Measurements from ENCODE around the gene GHRH. TPM values are rescaled to one million over a fixed set of nuclear protein-coding genes. Genes with fewer than 3 reads are reported as not detected.

Gene GHRH
- total RNA-seq, 1 experiment from 2014 or later, result not detected

DNA sequence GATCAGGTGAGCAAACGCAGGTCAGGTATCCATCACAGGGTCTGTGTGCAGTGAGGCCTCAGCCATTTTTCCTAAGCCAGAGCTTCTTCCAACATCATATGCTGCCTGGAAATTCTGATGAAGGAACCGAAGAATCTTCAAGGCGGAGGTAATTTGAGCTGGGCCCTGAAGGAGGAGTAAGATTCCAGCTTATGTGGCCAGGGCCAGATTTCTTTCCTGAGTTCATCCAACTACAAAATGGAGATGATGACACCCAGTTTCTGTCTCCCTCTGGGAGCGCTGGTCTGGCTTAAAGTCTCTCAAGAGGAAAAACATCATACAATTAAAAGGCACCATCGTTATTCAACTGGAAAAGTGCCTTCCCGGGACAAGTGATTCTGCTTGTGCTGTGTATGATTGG is 20.9 kb upstream of the GHRH start:
- CTCF ChIA-PET, result no interaction called here
- H3K27ac ChIP-seq (ENCODE audit: low read length), result no peak overlapping the region
- no peak for ATAC-seq

DNA sequence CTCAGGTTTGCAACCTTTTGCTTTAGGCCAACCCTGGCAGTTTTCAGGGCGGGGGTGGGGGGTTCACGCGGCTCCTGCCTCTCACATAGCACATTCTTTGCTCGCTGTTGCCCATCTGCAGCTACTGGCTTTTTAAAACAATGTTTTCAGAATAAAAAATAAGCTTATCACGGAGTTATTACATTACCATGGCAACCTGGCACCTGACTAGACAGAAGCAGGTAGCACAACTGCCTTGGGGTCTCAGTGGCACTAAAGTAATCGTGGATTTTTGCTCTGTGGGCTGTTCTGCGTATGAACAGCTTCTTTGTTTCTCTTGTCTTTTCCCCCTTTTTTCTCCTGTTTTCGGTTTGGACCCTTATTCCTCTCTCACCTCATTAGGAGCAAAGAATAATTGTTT is 18.8 kb upstream of the GHRH start:
- Histone ChIP-seq H3K4me1 (ENCODE audit: control insufficient read depth, insufficient read depth, low read length) (peaks cover 4% of the 10 kb centered on the region; the same call in 1 of the 2 replicates), H3K27me3 (ENCODE audit: control insufficient read depth, insufficient read depth, low read length) (no peaks in the 10 kb centered on the region), H3K9me3 (ENCODE audit: control insufficient read depth, insufficient read depth, low read depth, low read length) (no peaks in the 10 kb centered on the region), H3K27ac (ENCODE audit: low read length) (no peak overlapping the region), H3K4me3 (ENCODE audit: low read depth in 2 of 2, low read length in 2 of 2) (no peak overlapping the region), H3K36me3 (ENCODE audit: control insufficient read depth, insufficient read depth, low read length) (no peaks in the 10 kb centered on the region)
- ATAC-seq, result no peak
- BruUV-seq (replicated peaks), result no TSS peak
- POLR2A ChIA-PET, result interaction anchor here (0.7 kb wide), 1 partner anchor 172 kb away, joined by 3 read pairs; no protein-coding TSS in a partner anchor
- CTCF ChIA-PET, result no interaction called here
- intact Hi-C loops (cut with micrococcal nuclease; ENCODE audit: unreplicated experiment), result loop anchor here (5.0 kb wide), 1 partner anchor 252 kb away; no protein-coding TSS in a partner anchor
- no peak for DNase-seq (ENCODE audit: low read depth, low spot score)
- TF ChIP-seq, protein P1, sequence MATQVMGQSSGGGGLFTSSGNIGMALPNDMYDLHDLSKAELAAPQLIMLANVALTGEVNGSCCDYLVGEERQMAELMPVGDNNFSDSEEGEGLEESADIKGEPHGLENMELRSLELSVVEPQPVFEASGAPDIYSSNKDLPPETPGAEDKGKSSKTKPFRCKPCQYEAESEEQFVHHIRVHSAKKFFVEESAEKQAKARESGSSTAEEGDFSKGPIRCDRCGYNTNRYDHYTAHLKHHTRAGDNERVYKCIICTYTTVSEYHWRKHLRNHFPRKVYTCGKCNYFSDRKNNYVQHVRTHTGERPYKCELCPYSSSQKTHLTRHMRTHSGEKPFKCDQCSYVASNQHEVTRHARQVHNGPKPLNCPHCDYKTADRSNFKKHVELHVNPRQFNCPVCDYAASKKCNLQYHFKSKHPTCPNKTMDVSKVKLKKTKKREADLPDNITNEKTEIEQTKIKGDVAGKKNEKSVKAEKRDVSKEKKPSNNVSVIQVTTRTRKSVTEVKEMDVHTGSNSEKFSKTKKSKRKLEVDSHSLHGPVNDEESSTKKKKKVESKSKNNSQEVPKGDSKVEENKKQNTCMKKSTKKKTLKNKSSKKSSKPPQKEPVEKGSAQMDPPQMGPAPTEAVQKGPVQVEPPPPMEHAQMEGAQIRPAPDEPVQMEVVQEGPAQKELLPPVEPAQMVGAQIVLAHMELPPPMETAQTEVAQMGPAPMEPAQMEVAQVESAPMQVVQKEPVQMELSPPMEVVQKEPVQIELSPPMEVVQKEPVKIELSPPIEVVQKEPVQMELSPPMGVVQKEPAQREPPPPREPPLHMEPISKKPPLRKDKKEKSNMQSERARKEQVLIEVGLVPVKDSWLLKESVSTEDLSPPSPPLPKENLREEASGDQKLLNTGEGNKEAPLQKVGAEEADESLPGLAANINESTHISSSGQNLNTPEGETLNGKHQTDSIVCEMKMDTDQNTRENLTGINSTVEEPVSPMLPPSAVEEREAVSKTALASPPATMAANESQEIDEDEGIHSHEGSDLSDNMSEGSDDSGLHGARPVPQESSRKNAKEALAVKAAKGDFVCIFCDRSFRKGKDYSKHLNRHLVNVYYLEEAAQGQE (IDR thresholded peaks at IDR 0.05; ENCODE audit: insufficient read depth in 1 of 2, low read depth in 2 of 2, low read length in 1 of 2), result no peak
- TF ChIP-seq SIN3A (IDR thresholded peaks at IDR 0.05; ENCODE audit: borderline replicate concordance, insufficient read depth, low read depth, low read length), result no peak
- in situ Hi-C loops (cut with HindIII; ENCODE audit: low pct_unique_long_range_greater_than_20kb, low sequenced_read_pairs), result no loop called here

More for the DNA sequence above, 20.9 kb upstream of the GHRH start:
- Histone ChIP-seq H3K4me1 (ENCODE audit: control insufficient read depth, insufficient read depth, low read length) (no peaks in the 10 kb centered on the region), H3K27me3 (ENCODE audit: control insufficient read depth, insufficient read depth, low read length) (no peaks in the 10 kb centered on the region), H3K36me3 (ENCODE audit: control insufficient read depth, insufficient read depth, low read length) (no peaks in the 10 kb centered on the region), H3K4me3 (ENCODE audit: low read depth in 2 of 2, low read length in 2 of 2) (no peak overlapping the region), H3K9me3 (ENCODE audit: control insufficient read depth, insufficient read depth, low read depth, low read length) (no peaks in the 10 kb centered on the region)
- no TSS peak for BruUV-seq (replicated peaks)
- intact Hi-C loops (cut with micrococcal nuclease; ENCODE audit: unreplicated experiment), result loop anchor here (5.0 kb wide), 1 partner anchor 250 kb away; no protein-coding TSS in a partner anchor
- in situ Hi-C loops (cut with HindIII; ENCODE audit: low pct_unique_long_range_greater_than_20kb, low sequenced_read_pairs), result no loop called here
- TF ChIP-seq, protein P1 (IDR thresholded peaks at IDR 0.05; ENCODE audit: insufficient read depth in 1 of 2, low read depth in 2 of 2, low read length in 1 of 2), result no peak
- TF ChIP-seq SIN3A (IDR thresholded peaks at IDR 0.05; ENCODE audit: borderline replicate concordance, insufficient read depth, low read depth, low read length) (no peak), POLR2AphosphoS5 (IDR thresholded peaks at IDR 0.05; ENCODE audit: low read depth, low read length) (no peak), TCF7L2 (IDR thresholded peaks at IDR 0.05; ENCODE audit: low read depth, low read length) (no peak)
- TF ChIP-seq, protein P2, sequence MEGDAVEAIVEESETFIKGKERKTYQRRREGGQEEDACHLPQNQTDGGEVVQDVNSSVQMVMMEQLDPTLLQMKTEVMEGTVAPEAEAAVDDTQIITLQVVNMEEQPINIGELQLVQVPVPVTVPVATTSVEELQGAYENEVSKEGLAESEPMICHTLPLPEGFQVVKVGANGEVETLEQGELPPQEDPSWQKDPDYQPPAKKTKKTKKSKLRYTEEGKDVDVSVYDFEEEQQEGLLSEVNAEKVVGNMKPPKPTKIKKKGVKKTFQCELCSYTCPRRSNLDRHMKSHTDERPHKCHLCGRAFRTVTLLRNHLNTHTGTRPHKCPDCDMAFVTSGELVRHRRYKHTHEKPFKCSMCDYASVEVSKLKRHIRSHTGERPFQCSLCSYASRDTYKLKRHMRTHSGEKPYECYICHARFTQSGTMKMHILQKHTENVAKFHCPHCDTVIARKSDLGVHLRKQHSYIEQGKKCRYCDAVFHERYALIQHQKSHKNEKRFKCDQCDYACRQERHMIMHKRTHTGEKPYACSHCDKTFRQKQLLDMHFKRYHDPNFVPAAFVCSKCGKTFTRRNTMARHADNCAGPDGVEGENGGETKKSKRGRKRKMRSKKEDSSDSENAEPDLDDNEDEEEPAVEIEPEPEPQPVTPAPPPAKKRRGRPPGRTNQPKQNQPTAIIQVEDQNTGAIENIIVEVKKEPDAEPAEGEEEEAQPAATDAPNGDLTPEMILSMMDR (IDR thresholded peaks at IDR 0.05), result no peak; the same call in 1 of the 2 replicates
- DNase-seq (ENCODE audit: low read depth, low spot score), result no peak
- POLR2A ChIA-PET, result no interaction called here
